GM21381 (cell line): Measurements from ENCODE around the gene LENEP.

Experiments
- ATAC-seq: cut with Tn5 transposase; IDR thresholded peaks from one replicate; pipeline ENCODE4 v1.9.1; 2021; ENCODE audit warnings: mild to moderate bottlenecking, moderate library complexity; ENCODE audit not compliant: unreplicated experiment

The LENEP gene

GRCh38 chr1:154998201-154998780 lies 4.9 kb downstream of the LENEP start:
- ATAC-seq = no peak

DNA sequence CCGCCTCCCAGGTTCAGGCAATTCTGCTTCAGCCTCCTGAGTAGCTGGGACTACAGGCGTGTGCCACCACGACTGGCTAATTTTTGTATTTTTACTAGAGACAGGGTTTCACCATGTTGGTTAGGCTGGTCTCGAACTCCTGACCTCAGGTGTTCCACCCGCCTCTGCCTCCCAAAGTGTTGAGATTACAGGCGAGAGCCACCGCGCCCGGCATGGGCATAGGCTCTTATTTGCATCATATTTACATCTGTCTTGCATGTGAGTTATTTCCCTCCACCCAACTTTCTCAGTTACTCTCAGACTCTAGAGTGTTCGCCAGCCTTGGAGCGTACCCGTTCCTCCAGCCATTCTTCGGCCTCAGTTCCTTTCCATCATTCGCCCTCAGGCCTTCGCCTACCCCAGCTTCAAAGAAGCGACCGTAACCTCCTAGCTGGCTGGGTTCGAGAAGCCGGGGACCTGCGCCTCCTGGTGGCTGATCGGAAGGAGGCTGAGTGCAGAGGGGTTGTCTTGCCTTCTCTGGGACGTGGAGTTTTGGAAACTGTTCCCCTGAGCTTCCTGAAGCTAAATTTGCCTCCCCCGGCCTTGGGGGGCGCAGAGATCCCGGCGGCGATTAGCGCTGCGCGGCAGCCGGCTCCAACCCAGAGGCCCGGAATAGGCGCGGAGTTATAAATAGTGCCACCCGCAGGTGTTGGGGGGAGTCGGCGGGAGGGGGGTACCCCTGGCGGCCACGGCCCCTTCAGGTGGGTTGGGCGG lies 5.6 kb downstream of the LENEP start:
- ATAC-seq = no peak

DNA sequence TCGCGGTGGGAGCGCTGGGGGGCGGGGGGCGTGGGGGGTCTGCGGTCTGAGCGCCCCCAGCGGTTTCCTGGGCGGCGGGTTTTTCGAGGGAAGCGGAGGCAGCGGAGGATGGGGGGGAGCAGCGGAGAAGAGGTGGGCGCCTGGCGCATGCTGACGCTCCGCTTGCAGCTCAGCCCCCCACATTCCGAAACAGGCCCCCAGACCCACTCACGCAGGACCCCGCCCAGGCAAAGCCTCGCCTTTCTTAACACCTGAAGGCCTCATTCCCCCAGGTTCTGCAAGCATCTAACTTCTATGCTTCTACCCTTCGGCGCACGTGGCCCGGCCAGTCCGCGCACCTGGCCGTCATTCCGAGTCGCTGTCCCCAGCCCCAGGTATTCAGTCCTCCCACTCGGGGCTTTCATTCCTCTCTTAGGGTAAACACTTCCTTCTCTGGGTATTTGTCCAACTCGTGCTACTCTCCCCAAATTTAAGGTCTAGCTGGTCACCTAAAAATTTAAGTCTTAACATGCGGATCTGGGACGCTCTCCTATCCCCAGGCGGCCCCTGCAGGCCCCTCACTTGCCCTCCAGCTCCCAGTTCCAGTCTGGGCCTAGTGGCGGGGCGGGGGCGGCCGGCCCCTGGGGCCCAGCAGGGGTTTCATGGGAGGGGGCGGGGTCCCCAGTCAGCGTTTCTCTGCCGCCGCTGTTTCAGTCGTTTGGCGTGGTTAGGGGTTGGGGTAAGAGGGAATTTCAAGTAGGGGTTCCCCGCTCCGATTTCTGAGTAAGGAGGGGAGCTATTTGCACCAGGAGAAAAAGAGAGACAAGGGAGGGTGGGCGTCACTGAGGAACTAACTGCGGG lies 6.4 kb downstream of the LENEP start:
- ATAC-seq = no peak

DNA sequence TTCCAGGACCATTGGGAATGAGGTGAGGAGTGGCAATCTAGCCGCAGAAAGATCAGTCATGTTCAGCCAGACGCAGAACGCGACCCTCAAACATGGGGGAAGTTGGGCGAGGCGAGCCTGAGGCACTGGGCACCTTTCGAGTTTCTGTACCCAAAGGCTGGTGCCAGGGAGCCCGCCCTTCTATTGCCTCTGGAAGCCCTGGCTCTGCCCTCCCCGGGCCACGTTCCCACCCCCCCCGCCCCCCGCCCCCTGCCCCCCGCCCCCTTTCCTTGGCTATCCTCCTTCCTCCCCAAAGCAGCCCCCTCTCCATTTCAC lies 7.0 kb downstream of the LENEP start:
- ATAC-seq = no peak

- peak; percentile 34 for ATAC-seq
Observed at GRCh38 chr1:155000726-155001424, 7.5 kb downstream of the LENEP start.

- ATAC-seq = no peak
Observed at GRCh38 chr1:155001425-155001674, 8.0 kb downstream of the LENEP start.

GRCh38 chr1:155001675-155002463 lies 8.5 kb downstream of the LENEP start:
- peak; percentile 49 for ATAC-seq

DNA sequence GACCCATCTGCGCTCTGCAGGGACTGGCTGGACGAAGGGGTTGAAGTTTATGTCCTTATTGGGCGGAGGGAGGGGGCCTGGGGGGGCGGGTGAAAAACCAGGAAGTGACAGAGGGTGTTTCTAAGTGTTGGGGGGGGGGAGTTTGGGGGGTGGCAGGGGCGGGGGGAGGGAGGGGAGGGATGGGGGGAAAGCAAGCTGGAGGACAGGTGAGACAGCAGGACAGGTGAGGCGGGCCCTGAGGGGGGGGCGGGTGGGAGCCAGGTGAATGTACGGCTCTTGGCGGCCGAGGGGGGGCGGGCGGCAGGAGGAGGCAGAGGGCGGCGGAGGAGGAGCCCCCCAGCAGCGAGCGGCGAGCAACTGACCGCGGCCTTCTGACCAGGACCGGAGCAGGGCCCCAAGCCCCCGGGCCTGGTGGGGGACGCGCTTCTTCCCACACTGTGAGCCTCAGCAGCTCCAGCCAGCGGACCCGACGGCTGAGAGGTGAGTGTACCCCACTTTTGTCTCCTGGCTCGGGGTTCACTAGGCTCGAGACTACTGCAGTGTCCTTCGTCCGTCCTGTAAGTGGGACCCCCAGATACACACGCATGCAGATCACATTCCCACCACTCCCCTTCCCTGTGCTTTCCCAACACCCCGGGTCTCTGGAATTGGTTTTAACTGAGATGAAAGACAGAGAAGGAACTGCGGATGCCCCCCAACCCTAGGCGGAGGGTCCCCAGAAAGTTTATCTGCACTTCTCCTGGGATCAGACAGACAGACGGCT lies 9.3 kb downstream of the LENEP start, which contains the start of gene ZBTB7B:
ZBTB7B (plus strand) TSS at position 339 of the 763 bp plus-strand sequence. CDS start 11,859 bp downstream, outside the sequence.
- no peak for ATAC-seq

- no peak for ATAC-seq
Observed at GRCh38 chr1:155003227-155003765, 9.9 kb downstream of the LENEP start.

DNA sequence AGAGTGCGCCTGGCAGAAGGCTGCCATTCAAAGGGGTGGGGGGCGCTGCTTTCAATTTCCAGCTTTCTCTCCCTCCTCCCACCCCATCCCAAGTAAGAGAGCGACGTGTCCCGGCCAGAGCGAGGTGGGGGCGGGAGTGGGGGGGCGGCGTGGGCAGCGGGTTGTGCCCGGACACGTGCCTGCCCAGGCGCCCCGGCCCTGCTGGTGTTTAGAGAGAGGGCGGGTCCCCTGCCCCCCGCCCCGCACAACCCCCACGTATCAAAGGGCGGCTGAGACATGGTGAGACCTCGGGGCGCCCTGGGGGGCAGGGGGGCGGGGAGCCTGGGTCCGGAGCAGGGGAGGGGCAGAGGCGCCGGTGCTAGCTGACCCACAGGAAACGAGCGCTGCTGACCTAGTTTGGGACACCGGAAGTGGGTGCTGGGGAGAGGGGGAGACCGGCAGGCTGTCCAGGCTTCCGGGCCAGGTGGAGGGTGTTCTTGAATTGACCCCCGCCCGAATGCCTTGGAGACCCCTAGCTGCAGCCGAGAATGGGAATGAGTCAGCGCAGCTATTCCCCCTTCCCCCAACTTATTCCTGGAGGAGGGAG lies 10.5 kb downstream of the LENEP start:
- ATAC-seq = no peak

GRCh38 chr1:155004352-155005075 lies 11.1 kb downstream of the LENEP start:
- no peak for ATAC-seq

GRCh38 chr1:155005076-155006011 lies 12.0 kb downstream of the LENEP start:
- ATAC-seq = no peak

DNA sequence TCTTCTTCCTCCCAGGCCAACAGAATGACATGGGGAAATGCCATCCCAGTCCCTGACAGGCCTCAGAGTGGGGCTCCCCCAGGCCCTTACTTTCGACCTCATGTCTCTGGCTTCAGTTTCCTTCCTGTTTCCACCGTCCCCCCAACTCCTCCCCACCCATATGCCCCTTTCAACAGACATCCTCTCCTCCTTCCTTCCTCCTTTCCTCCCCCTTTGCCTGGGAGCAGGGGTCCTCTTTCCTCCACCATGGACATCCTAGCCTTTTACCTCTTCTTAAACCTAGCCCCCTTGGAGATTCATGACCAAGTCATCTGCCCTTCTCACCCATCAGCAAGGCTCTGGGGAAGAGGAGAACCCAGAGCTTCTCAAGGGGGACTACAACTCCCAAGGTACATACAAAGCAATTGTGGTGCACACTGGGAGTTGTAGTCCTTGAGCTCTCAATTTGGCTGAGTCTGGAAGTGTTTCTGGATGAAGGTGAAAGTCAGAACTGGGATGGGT lies 13.3 kb downstream of the LENEP start:
- no peak for ATAC-seq

GRCh38 chr1:155007251-155007828 lies 14.0 kb downstream of the LENEP start:
- ATAC-seq = no peak

DNA sequence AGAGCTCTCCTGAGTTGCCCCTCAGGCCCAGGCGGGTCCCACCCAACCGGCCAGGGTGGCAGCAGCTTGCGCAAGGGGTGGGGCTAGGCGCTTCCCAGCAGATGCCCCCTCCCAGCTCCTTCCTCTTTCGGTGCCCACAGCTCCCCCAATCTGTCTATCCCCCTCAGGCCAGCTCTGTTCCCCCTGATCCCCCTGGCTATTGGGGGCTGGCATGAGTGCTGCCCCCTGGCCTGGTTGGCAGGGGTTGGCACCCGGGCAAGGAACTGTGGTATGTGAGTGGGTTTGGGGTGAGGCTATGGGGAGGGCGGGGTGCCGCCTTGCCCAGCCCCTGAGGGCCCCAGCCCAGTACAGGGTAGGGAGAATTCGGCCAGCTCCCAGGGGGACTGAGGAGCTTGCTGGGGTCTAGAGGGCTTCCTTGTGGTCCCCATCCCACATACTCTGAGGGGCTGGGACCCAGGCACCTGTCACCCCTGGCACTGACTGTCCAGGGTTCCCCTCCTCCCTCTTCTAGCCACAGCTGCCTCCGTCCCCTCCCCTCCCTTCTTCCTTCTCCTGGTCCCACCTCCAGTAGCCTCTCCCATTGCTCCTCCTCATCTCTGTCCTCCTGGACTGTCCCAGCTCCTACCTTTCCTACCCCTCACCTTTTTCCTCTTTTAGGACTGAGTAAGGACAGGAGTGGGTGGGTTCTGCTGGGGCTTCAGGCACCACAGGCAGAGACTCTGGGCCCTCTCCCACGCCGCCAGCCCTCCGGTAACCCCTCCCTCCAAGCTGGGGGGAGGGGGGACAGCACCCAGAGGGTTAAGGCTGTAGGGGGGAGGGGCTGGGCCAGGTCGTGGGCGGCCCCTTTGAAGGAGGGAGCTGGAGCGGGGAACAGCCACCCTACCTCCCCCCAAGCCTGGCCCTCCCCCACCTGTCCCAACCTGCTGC lies 14.9 kb downstream of the LENEP start:
- no peak for ATAC-seq

GRCh38 chr1:155009221-155009711 lies 15.9 kb downstream of the LENEP start:
- ATAC-seq = no peak
